GM12873 (cell line): ENCODE results near the gene PRPF40B.

Experiments
- CTCF ChIP-seq: IDR thresholded peaks from 2 replicates; pipeline ENCODE4 v1.5.1; 2012; ENCODE audit warnings: low read depth, mild to moderate bottlenecking, moderate library complexity, low read length, control low read depth; ENCODE audit not compliant: insufficient read depth; ENCODE audit errors: missing control alignments

Gene PRPF40B

GRCh38 chr12:49672301-49673217, 49.2 kb downstream of the PRPF40B start:
- no peak for TF ChIP-seq CTCF

- TF ChIP-seq CTCF, result no peak
Observed at GRCh38 chr12:49673446-49674317, 50.3 kb downstream of the PRPF40B start.

DNA sequence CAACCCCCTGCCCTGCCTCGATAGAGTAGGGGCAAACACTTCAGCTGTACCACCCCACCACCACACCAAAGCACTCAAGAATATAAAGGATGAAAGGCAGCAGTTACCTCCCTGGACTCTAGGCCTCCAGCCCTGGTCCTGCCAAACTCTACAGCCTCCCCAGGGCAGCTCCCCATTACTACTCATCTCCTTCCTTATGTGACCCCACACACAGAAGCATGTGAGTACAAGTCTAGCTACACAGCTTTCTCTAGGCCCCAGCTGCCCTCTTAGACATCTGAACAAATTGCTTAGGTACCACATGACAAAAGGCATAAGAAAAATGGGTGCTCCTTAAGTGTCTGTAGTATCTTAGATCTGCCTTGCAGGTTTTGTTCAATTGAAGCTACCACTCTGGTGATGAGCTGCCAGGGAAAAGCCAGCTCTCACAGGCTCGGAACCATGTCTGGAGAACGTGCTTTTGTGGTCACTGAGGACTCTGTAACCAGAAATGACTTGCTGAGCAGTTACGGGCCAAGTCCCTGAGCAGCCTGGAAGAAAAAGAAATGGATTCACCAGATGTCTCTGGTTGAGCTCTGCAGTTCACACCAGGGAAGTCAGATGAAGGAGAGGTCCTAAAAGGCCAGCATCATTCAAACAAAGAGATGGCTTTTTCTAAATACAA, 51.1 kb downstream of the PRPF40B start:
- no peak for TF ChIP-seq CTCF

DNA sequence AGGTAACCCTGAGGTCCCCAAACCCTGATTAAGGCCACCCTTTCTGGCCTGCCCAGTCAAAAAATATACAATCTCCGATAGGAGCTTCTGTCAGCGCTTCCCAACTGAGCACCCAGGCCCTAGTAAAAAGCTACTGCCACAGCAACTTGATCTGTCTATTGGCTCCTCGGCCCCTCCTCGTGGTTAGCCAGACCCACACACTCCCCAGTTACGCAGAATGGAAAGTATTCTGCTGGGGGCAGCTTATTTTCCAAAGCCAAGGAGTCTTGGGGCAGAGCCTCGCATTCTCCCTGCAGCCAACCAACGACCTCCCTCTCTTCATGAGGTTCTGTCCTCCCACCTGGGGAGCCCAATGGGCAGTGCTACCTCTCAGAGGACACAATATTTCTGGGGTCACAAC, 51.8 kb downstream of the PRPF40B start:
- no peak for TF ChIP-seq CTCF

DNA sequence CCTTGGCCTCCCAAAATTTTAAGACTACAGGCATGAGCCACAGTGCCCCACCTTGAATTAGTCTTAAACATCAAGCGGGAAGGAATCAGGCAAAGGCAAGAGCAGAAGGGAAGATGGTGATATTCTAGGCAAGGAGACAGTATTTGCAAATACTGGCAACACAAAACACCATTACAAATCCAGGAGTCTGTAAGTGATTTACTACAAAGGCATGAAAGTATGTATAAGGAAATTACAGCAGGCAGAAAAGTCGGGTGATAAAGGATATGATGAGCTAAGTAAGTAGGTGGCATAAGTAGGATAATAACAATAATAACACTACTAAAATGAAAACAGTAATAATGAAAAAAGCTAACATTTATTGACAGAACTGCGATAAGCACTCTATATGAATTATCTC, 55.4 kb downstream of the PRPF40B start:
- no peak for TF ChIP-seq CTCF

- no peak for TF ChIP-seq CTCF
Observed at GRCh38 chr12:49680075-49680474, 56.7 kb downstream of the PRPF40B start.
